Mesothelial cell of epicardium (in vitro differentiated cells): ENCODE measurements around the gene GIMAP1. TPM values are rescaled to one million over a fixed set of nuclear protein-coding genes. Genes with fewer than 3 reads are reported as not detected.

ENCODE experiments used
- DNase-seq, 2 experiments: peaks; one replicate each; pipeline ENCODE4 v3.0.0; 2021; ENCODE audit warnings: low spot score in 2 of 2; ENCODE audit not compliant: unreplicated experiment in 2 of 2
- H3K27ac Mint-ChIP-seq: 2 replicates; pipeline ENCODE4 v1.8.0; 2021; ENCODE audit warnings: mixed read lengths
- H3K27me3 Mint-ChIP-seq: 2 replicates; pipeline ENCODE4 v1.8.0; 2021; ENCODE audit warnings: low read depth, mixed read lengths
- H3K36me3 Mint-ChIP-seq: 2 replicates; pipeline ENCODE4 v1.8.0; 2021; ENCODE audit warnings: mixed read lengths
- H3K4me1 Mint-ChIP-seq: 2 replicates; pipeline ENCODE4 v1.8.0; 2021; ENCODE audit warnings: mixed read lengths
- H3K4me3 Mint-ChIP-seq: 2 replicates; pipeline ENCODE4 v1.8.0; 2021; ENCODE audit warnings: mild to moderate bottlenecking, moderate library complexity, mixed read lengths
- H3K9me3 Mint-ChIP-seq: 2 replicates; pipeline ENCODE4 v1.8.0; 2021; ENCODE audit warnings: mixed read lengths
- CTCF ChIP-seq: fragments of 200-600 bp; sonication (generic); IDR thresholded peaks from one replicate; pipeline ENCODE4 v1.5.0; 2021; ENCODE audit warnings: antibody characterized with exemption; ENCODE audit not compliant: unreplicated experiment
- total RNA-seq: library from RNA; stranded (reverse); gene quantifications from 3 replicates; pipeline ENCODE4 v1.2.1, GENCODE V29; 2021

The GIMAP1 gene
- total RNA-seq, 1 donor from 2014 or later: not detected

GRCh38 chr7:150734254-150734653 is 17.8 kb downstream of the GIMAP1 start:
- H3K9me3 Mint-ChIP-seq: no peaks in the 10 kb centered on the region
- H3K27ac Mint-ChIP-seq: no peak overlapping the region
- peaks cover 71% of the 10 kb centered on the region for H3K27me3 Mint-ChIP-seq
- DNase-seq: no peak
- H3K36me3 Mint-ChIP-seq: no peaks in the 10 kb centered on the region
- TF ChIP-seq CTCF: no peak
- no peaks in the 10 kb centered on the region for H3K4me1 Mint-ChIP-seq
- no peak overlapping the region for H3K4me3 Mint-ChIP-seq

- no peak for TF ChIP-seq CTCF
- Mint-ChIP-seq H3K4me1 (no peaks in the 10 kb centered on the region), H3K4me3 (no peak overlapping the region), H3K27ac (no peak overlapping the region), H3K9me3 (no peaks in the 10 kb centered on the region), H3K36me3 (no peaks in the 10 kb centered on the region), H3K27me3 (peaks cover 80% of the 10 kb centered on the region)
- no peak for DNase-seq
These were observed 19.4 kb downstream of the GIMAP1 start for GRCh38 chr7:150735596-150736358.

- H3K27ac Mint-ChIP-seq: no peak overlapping the region
- TF ChIP-seq CTCF: no peak
- no peaks in the 10 kb centered on the region for H3K36me3 Mint-ChIP-seq
- no peak for DNase-seq
- H3K4me1 Mint-ChIP-seq: no peaks in the 10 kb centered on the region
- no peak overlapping the region for H3K4me3 Mint-ChIP-seq
- peaks cover 86% of the 10 kb centered on the region for H3K27me3 Mint-ChIP-seq
- no peaks in the 10 kb centered on the region for H3K9me3 Mint-ChIP-seq
These were observed 20.5 kb downstream of the GIMAP1 start for GRCh38 chr7:150736864-150737263.

GRCh38 chr7:150737265-150738055 is 21.0 kb downstream of the GIMAP1 start, which contains the start of gene GIMAP5:
TSS of gene GIMAP5 (plus strand) at chr7:150737418. CDS start at chr7:150740885, 3,467 bp downstream.
- H3K36me3 Mint-ChIP-seq: no peaks in the 10 kb centered on the region
- TF ChIP-seq CTCF: no peak

GRCh38 chr7:150738092-150738491 is 21.7 kb downstream of the GIMAP1 start:
- Mint-ChIP-seq H3K27ac (no peak overlapping the region), H3K36me3 (no peaks in the 10 kb centered on the region), H3K27me3 (peaks cover 90% of the 10 kb centered on the region), H3K9me3 (no peaks in the 10 kb centered on the region), H3K4me3 (no peak overlapping the region), H3K4me1 (no peaks in the 10 kb centered on the region)
- no peak for TF ChIP-seq CTCF
- no peak for DNase-seq

More at GRCh38 chr7:150737265-150738055, 21.0 kb downstream of the GIMAP1 start, which contains the start of gene GIMAP5:
- H3K9me3 Mint-ChIP-seq: no peaks in the 10 kb centered on the region
- no peaks in the 10 kb centered on the region for H3K4me1 Mint-ChIP-seq
- no peak for DNase-seq
- peaks cover 87% of the 10 kb centered on the region for H3K27me3 Mint-ChIP-seq
- H3K27ac Mint-ChIP-seq: no peak within 1 kb of the TSS
- no peak within 1 kb of the TSS for H3K4me3 Mint-ChIP-seq
